ENCODE data around the gene RSAD2.
"Not testable (repeated sequence)": the region's sequence is repeated elsewhere in the genome, so short reads cannot be mapped to it uniquely, and the experiment has no call there.

The RSAD2 gene

DNA sequence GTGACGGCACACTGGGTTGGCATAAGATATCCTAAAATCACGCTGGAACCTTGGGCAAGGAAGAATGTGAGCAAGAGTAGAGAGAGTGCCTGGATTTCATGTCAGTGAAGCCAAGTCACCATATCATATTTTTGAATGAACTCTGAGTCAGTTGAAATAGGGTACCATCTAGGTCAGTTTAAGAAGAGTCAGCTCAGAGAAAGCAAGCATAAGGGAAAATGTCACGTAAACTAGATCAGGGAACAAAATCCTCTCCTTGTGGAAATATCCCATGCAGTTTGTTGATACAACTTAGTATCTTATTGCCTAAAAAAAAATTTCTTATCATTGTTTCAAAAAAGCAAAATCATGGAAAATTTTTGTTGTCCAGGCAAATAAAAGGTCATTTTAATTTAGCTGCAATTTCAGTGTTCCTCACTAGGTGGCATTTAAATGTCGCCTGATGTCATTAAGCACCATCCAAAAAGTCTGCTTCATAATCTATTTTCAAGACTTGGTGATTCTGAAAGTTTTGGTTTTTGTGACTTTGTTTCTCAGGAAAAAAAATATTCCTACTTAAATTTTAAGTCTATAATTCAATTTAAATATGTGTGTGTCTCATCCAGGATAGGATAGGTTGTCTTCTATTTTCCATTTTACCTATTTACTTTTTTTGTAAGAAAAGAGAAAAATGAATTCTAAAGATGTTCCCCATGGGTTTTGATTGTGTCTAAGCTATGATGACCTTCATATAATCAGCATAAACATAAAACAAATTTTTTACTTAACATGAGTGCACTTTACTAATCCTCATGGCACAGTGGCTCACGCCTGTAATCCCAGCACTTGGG is 19.6 kb downstream of the RSAD2 start:
- H3K4me1 Mint-ChIP-seq, result no peaks in the 10 kb centered on the region
- TF ChIP-seq, protein P1, sequence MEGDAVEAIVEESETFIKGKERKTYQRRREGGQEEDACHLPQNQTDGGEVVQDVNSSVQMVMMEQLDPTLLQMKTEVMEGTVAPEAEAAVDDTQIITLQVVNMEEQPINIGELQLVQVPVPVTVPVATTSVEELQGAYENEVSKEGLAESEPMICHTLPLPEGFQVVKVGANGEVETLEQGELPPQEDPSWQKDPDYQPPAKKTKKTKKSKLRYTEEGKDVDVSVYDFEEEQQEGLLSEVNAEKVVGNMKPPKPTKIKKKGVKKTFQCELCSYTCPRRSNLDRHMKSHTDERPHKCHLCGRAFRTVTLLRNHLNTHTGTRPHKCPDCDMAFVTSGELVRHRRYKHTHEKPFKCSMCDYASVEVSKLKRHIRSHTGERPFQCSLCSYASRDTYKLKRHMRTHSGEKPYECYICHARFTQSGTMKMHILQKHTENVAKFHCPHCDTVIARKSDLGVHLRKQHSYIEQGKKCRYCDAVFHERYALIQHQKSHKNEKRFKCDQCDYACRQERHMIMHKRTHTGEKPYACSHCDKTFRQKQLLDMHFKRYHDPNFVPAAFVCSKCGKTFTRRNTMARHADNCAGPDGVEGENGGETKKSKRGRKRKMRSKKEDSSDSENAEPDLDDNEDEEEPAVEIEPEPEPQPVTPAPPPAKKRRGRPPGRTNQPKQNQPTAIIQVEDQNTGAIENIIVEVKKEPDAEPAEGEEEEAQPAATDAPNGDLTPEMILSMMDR (IDR thresholded peaks at IDR 0.05; ENCODE audit: unreplicated experiment in 3 of 3), result peak; percentile 57 to 71 (median 58)
- no peaks in the 10 kb centered on the region for H3K27me3 Mint-ChIP-seq (ENCODE audit: low read depth)
- H3K27ac Mint-ChIP-seq, result no peak overlapping the region
- H3K4me3 Mint-ChIP-seq, result no peak overlapping the region
- H3K36me3 Mint-ChIP-seq (ENCODE audit: low read depth), result no peaks in the 10 kb centered on the region
- H3K9me3 Mint-ChIP-seq, result peaks cover 17% of the 10 kb centered on the region

DNA sequence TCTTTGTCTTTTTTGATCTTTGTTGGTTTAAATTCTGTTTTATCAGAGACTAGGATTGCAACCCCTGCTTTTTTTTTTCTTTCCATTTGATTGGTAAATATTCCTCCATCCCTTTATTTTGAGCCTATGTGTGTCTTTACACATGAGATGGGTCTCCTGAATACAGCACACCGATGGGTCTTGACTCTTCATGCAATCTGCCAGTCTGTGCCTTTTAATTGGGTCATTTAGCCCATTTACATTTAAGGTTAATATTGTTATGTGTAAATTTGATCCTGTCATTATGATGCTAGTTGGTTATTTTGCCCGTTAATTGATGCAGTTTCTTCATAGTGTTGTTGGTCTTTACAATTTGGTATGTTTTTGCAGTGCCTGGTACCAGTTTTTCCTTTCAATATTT is 25.0 kb downstream of the RSAD2 start:
- not testable (repeated sequence) for H3K27ac Mint-ChIP-seq; H3K27me3 Mint-ChIP-seq (ENCODE audit: low read depth); H3K36me3 Mint-ChIP-seq (ENCODE audit: low read depth); H3K4me3 Mint-ChIP-seq; H3K4me1 Mint-ChIP-seq
- peaks cover 33% of the 10 kb centered on the region for H3K9me3 Mint-ChIP-seq

- Mint-ChIP-seq H3K27me3 (ENCODE audit: low read depth) (no peaks in the 10 kb centered on the region), H3K4me3 (no peak overlapping the region), H3K4me1 (no peaks in the 10 kb centered on the region), H3K36me3 (ENCODE audit: low read depth) (peaks cover 3% of the 10 kb centered on the region), H3K9me3 (peaks cover 26% of the 10 kb centered on the region), H3K27ac (no peak overlapping the region)
- TF ChIP-seq, protein P1 (IDR thresholded peaks at IDR 0.05; ENCODE audit: unreplicated experiment in 3 of 3), result no peak
Observed at GRCh38 chr2:6905668-6906067, 28.1 kb downstream of the RSAD2 start.

GRCh38 chr2:6906165-6906741 is 28.7 kb downstream of the RSAD2 start:
- TF ChIP-seq, protein P1 (IDR thresholded peaks at IDR 0.05; ENCODE audit: unreplicated experiment in 3 of 3), result no peak
- no peak overlapping the region for H3K4me3 Mint-ChIP-seq
- peaks cover 3% of the 10 kb centered on the region for H3K36me3 Mint-ChIP-seq (ENCODE audit: low read depth)
- no peaks in the 10 kb centered on the region for H3K27me3 Mint-ChIP-seq (ENCODE audit: low read depth)
- no peak overlapping the region for H3K27ac Mint-ChIP-seq
- H3K9me3 Mint-ChIP-seq, result peaks cover 25% of the 10 kb centered on the region
- no peaks in the 10 kb centered on the region for H3K4me1 Mint-ChIP-seq

DNA sequence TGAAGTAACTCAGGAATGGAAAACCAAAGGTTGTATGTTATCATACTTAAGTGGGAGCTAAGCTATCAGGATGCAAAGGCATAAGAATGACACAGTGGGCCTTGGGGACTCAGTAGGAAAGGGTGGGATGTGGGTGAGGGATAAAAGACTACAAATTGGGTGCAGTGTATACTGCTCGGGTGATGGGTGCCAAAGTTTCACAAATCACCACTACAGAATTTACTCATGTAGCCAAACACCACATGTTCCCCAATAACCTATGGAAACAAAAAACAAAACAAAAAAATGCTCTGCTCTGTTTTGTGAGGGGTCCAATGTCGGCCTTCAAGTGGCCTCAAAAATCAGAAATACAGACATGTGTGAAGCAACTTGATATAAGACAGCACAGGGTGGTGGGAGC is 30.7 kb downstream of the RSAD2 start:
- no peak overlapping the region for H3K4me3 Mint-ChIP-seq
- TF ChIP-seq, protein P1 (IDR thresholded peaks at IDR 0.05; ENCODE audit: unreplicated experiment in 3 of 3), result no peak

DNA sequence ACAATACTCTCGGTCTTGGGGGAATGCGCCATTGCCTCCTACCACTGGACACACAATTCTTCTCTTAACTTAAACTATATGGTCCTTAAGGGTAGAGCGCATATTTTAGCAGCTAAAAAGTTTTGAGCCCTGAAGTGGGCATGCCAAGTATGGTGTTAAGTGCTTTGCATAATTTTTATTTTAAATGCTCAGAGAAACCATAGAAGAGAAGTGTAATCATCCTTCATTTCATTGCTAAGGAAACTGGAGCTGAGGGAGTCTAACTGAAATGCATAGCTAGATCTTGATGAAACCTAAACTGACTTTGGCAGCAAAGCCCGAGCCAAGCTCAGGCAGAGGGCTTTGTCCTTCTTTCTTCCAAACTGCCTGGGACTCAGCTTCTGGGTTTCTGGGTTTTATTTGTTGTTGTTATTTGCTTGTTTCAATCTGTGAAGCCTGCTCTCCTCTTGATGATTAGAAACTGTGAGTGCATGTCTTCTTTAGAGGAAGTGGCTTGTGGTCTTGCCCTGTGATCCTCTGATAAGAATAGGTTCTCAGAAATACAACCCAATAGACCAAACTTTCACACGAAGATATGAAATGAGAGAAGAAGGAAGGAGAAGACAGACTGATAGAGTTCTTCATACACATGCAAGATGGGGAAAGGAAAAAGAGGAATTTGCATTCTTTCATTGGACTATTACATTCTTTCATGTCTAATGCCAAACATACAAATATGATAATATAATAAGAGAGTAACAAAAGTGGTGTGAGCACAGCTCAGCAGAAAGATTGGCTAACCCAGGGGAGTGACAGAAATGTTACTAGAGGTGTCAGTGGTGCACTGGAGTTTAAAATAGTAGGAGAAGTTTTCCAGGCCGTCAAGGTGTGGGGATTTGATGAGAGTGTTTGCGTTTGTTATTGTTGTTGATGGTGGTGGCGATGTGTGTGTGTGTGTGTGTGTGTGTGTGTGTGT is 32.1 kb downstream of the RSAD2 start:
- Mint-ChIP-seq H3K4me1 (peaks cover 6% of the 10 kb centered on the region), H3K9me3 (peaks cover 5% of the 10 kb centered on the region), H3K27me3 (ENCODE audit: low read depth) (no peaks in the 10 kb centered on the region), H3K36me3 (ENCODE audit: low read depth) (peaks cover 9% of the 10 kb centered on the region), H3K27ac (no peak overlapping the region), H3K4me3 (no peak overlapping the region)
- TF ChIP-seq, protein P1 (IDR thresholded peaks at IDR 0.05; ENCODE audit: unreplicated experiment in 3 of 3), result no peak

More for the DNA sequence above, 30.7 kb downstream of the RSAD2 start:
- peaks cover 8% of the 10 kb centered on the region for H3K9me3 Mint-ChIP-seq
- H3K27me3 Mint-ChIP-seq (ENCODE audit: low read depth), result no peaks in the 10 kb centered on the region
- no peaks in the 10 kb centered on the region for H3K4me1 Mint-ChIP-seq
- no peak overlapping the region for H3K27ac Mint-ChIP-seq
- peaks cover 8% of the 10 kb centered on the region for H3K36me3 Mint-ChIP-seq (ENCODE audit: low read depth)
